Adrenal gland (tissue), 5 donors: ENCODE results near the gene PACRG.

ENCODE experiments used
- POLR2A ChIP-seq, 2 donors: fragments of 450-650 bp; IDR thresholded peaks; one replicate each; pipeline ENCODE4 v1.6.1; 2017; ENCODE audit warnings: antibody characterized with exemption in 2 of 2, mild to moderate bottlenecking in 2 of 2, moderate library complexity in 1 of 2
- TF ChIP-seq, protein P1 (sequence below), 6 experiments: fragments of 450-650 bp in 4 of 6; fragments of 200-600 bp in 2 of 6; sonication (generic) in 1 of 6; IDR thresholded peaks; 1 replicate in 5 of 6; 2 replicates in 1 of 6; pipeline versions ENCODE4 v1.5.1 to v1.8.0; 2016 to 2021; ENCODE audit warnings: antibody characterized with exemption in 6 of 6, mild to moderate bottlenecking in 2 of 6, moderate library complexity in 1 of 6
- donor health status: DM: no; HTN: no; CAD: no.

DNA sequence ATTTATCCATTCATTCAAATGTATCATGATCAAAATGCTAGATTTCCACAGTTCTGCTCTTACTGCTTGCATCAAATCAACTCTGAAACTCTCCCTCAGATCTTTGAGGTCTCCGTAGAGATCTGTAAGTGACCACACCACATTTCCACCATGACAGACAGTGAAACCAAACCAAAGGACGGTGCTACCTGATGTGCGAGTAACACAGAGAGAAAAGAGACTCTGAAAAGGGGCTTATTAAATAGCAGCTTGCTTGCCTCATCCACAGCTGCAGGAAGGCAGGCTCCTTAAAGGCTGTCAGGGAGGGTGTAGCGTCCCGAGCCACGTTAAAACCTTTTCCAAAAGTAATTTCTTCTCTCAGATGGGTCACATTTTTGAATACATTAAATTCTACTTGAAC is 335.8 kb downstream of the PACRG start:
- TF ChIP-seq, protein P1, sequence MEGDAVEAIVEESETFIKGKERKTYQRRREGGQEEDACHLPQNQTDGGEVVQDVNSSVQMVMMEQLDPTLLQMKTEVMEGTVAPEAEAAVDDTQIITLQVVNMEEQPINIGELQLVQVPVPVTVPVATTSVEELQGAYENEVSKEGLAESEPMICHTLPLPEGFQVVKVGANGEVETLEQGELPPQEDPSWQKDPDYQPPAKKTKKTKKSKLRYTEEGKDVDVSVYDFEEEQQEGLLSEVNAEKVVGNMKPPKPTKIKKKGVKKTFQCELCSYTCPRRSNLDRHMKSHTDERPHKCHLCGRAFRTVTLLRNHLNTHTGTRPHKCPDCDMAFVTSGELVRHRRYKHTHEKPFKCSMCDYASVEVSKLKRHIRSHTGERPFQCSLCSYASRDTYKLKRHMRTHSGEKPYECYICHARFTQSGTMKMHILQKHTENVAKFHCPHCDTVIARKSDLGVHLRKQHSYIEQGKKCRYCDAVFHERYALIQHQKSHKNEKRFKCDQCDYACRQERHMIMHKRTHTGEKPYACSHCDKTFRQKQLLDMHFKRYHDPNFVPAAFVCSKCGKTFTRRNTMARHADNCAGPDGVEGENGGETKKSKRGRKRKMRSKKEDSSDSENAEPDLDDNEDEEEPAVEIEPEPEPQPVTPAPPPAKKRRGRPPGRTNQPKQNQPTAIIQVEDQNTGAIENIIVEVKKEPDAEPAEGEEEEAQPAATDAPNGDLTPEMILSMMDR (IDR thresholded peaks at IDR 0.05): no peak
- TF ChIP-seq POLR2A (IDR thresholded peaks at IDR 0.05): no peak
